HG03378 (cell line): Measurements from ENCODE around the gene STIMATE.

Experiments used
- ATAC-seq: cut with Tn5 transposase; IDR thresholded peaks from one replicate; pipeline ENCODE4 v1.9.1; 2021; ENCODE audit warnings: mild to moderate bottlenecking, moderate library complexity; ENCODE audit not compliant: unreplicated experiment

The STIMATE gene

DNA sequence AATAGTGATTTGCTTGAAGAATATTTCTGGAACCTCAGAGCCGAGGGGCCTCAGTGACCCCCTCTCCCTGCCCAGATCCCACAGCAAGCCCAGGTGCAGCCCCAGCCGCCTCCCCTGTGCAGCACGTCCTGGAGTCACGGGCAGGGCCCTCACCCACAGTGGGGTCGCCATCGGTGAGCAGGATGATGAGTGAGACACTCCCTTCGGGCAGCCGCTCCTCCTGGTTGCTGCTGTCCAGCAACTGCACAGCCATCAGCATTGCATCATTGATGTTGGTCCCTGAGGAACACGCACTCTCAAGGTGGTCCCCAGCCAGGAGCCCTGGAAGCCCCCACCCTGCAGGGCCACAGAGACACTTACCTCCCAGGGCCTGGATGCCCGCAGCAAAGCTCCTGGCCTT lies 73.3 kb downstream of the STIMATE start:
- no peak for ATAC-seq

DNA sequence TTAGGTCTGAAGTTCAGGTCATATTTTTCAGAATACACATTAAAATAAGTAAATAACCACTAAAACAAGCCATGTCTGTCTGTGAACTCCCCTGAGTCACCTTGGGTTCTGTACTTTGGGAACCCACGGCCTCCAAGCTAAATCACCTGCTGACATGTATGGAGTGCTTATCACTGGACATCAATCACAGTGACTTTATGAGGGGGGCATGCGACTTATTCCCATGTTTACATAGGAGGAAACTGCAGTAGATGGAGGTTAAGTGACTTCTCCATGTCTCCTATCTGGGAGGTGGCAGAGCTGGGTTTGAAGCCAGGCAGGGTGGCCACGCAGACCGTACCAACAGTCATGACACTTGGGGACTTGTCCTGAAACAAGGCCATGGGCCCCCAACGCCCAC lies 75.0 kb downstream of the STIMATE start:
- no peak for ATAC-seq

DNA sequence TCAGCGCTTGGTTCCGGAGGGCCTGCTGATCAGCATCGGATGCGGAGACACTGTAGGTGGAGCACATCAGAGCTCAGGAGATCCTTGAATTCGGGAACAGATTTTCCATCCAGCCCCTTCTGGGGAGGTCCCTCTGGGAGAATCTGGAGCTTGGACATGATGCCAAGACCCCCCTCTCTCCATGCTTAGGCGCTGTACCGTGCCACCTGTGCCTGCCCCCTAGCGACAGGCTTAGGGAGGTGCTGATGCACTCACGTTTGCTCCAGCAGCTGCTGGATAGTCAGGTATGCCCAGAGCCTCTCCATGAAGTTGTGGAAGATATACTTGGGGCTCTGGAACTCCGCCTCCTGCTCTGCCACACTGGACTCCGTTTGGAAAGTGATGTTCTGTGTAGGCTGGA lies 76.6 kb downstream of the STIMATE start:
- ATAC-seq = no peak

- no peak for ATAC-seq
Measured at GRCh38 chr3:52819936-52820335, 77.4 kb downstream of the STIMATE start.

DNA sequence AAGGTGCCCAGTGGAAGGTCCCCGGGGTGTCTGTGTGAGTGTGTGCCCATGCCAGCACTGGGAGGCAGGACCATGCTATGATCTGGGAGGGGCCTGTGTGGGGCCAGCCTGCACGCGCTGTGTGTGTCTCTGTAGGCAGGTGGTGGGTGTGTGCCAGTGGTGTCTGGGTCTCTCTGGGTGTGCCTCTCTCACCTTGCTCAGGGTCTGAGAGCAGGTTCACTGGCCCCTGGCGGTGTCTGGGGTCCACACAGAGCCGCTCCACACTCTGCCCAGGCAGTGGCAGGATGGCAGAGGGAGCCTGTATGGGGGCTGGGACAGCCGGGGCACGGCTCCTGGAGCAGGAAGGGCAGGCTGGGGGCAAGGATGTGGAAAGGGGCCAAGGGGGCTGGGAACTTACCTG lies 79.5 kb downstream of the STIMATE start:
- no peak for ATAC-seq

DNA sequence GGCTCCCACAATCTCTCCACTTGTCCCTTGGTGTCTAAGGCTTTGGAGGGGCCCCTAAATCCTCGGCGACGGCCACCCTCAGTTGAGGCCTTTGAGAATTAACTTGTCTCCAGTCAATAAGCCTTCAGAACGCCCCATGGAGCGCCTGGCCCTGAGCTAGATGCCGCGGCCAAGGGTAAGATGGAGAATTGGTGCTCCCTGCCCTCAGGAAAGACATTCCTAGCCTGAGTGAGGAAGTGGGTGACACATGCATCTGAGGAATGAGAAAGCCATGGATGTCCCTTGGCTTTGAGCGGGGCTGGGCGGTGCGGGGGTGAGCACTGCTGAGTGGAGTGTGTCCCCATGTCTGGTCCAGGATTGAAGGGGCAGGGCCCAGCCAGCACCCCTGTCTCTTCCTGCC lies 80.1 kb downstream of the STIMATE start:
- ATAC-seq = no peak

GRCh38 chr3:52816654-52817053 lies 80.7 kb downstream of the STIMATE start:
- no peak for ATAC-seq

- no peak for ATAC-seq
Measured at GRCh38 chr3:52816199-52816598, 81.1 kb downstream of the STIMATE start.

DNA sequence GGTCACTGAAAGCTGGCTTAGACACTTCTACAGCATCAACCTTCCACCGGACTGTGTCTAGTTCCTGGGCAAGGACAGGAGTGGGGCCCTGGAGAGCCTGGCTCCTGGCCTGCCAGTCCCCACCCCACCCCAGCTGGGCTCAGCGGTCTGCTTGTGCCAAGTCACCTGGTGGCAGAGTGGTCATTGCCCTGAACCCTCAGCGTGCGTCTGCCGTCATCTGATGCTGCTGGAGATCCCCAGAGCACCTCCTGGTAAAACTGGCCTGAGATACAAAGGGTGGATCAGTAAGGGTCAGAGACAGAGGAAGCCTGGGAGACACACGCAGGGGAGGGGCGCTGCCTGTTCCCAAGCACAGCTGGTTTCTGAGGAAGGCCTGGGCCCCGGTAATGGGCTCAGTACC lies 83.5 kb downstream of the STIMATE start:
- no peak for ATAC-seq

DNA sequence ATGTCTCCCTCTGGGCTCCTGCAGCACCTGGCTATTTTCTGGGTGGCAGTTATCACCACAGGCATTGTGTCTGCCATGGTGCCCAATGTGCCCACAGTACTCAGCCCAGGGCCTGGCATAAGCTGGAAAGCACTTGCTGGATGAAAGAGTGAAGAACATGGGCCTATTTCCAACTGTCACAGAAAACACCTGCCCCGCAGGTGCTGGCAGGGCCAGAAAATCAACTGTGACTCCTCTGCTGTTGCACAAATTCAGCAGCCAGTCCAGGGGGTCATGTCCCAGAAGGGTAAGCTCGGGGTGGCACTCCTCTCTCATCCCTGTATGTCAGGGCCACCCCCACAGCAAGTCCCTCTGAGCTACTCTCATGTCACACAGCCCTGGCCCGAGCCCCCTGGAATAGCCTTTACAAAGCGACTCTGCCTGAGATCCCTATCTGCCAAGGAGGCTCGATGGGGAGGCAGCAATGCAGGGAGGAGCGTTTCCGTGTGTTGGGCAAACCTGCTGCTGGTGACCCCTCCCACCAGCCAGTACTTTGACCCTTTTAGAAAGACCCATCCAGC lies 85.8 kb downstream of the STIMATE start:
- ATAC-seq = no peak

DNA sequence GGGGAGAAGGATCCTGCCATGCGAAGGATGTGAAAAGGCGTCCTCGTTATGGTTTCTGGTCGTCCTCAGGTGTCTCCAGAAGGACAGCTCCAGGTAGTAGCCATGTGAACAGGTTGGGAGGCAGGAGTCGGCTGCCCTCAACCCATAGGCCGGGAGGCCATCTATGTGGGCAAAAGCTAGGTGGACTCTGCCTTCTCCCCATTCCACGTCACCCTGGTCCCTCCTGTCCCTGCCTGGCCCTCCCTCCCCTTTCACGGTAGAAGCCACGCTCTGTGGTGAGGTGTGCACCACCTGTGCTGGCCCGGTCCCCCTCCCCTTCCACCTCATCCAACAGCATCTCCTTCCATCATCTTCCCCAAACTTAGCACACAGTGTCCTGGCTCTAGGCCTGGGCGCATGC lies 86.4 kb downstream of the STIMATE start:
- ATAC-seq = no peak

DNA sequence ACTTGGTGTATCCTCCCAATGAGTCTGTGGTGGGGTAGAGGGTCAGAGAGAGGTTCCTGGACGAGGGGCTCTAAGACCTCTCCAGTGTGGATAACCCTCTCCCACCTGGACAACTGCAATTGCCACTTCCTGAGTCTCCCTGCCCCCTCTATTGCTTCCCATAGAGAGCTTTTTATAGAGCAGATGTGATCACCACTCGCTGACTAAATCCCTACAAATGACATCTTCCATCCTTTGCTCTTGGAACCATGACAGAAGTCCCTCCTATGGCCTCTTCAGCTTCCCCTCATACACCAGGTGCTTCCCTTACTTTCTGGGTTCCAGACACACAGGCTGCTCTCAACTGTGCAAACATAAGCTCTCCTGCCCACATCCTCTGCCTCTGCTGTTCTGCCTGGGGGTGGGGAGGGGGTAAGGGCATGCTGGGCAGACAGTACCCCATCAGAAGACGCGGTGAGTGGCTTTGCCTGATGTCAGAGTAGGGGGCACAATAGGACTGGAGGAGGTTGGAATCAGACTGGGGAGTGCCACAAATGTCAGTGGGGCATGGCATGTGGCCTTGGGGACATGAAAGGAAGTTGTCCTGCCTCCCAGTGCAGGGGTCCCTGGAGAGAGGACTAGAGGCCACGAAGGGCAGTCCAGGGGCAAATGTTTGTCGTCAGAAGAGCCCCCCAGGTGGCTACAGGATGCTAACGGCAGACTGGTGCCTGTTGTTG lies 87.5 kb downstream of the STIMATE start:
- no peak for ATAC-seq

DNA sequence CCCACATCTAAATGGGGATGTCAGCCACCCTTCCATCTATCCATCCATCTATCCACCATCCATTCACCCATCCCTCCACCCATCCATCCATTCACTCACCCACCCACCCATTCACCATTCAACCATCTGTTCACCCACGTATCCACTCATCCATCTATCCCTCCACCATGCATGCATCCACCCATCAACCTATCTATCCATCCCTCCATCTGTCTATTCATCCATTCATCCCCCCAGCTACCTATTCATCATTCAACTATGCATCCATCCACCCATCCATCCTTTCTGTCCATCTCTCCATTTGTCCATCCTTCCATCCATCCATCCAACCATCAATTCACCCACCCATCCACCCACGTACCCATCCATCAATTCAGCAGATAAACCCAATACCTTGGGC lies 88.2 kb downstream of the STIMATE start:
- no peak for ATAC-seq

DNA sequence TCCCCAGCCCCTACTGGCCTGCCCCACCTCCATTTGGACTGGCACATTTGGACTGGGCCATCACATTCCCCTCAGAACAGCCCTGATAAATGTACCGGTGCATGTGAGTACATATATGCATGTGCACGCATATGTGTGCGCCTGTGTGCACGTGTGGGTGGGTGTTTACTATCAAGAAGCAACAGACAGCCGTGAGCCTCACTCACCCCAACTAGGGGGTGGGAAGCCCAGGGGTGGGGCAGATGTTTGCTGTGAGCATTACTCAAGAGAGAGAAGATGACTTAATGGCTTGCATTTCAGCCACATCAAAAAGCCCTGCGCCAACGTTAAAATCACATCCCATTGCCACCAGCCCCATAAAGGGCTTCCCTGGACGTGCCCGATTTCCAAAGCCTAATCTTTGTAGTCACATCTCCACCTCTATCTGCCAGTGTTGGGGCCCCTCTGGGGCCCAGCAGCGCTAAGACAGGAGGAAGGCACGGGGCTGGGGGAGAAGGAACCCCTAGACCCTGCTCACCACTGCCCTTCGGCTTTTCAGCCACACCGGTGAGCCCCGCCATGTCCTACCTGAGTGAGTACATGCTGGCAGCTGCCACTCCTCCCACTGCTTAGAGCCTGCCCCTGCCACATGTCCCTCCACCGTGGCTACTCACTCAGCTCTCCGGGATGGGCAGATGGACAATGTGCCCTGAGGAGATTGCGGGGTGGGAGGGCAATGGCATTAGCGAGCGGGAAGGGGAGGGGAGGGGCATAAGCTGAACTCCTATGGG lies 91.9 kb downstream of the STIMATE start:
- ATAC-seq = no peak

DNA sequence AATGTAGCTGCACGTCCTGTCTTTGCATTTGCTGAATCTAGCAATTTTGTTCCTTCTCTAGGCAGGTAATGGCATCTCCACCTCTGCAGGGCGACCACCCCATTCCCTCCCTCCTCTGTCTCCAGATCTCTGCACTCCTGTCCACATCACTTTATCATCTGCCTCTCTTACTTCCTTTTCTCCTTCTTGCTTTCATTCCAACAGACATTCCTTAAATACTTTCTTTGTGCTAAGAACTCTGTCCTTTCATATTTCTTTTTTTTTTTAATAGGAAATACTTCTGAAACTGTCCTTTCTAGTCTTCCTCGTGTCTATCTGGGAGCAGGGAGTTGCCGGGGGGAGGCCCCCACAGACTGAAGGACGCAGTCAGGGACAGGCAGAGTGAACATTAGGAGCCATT lies 95.5 kb downstream of the STIMATE start:
- no peak for ATAC-seq

DNA sequence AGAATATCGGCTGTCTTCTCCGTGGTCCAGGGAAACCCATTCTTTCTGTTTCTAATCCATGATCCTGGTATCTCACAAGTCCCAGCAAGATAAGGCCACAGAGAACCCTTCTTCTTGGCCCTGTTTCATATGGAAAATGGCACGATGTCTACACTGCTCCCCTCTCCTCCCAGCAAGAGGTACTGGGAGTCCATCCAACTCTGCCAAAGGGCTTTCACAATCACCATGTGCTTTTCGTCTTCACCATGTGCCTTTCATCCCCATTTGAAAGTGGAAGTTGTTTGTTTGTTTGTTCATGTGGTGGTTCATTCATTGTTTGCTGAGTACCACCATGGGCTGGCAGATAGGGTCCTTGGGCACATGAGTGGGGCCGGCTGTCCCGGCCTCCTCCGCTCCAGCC lies 97.3 kb downstream of the STIMATE start:
- no peak for ATAC-seq

DNA sequence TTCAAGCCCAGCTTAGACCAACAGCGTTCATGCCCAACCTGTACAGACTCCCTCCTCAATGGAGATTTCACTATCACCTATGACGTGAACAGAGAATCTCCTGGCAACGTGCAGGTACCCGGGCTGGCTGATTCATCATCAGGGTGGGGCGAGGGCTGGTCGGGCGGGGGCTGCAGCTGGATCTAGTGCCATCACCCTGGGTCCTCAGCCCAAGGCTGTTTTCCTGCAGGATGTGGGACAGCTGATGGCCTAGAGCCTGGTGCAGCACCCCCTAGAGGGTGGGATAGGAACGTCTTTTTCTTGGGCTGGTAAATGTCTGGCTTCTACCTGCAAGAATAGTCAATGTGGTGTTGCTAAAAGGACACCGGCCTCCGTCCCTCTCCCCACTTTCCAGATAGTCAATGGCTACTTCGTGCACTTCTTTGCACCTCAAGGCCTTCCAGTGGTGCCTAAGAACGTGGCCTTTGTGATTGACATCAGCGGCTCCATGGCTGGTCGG lies 98.3 kb downstream of the STIMATE start:
- ATAC-seq = no peak

GRCh38 chr3:52798376-52798977 lies 98.9 kb downstream of the STIMATE start:
- no peak for ATAC-seq

GRCh38 chr3:52796411-52796810 lies 100.9 kb downstream of the STIMATE start:
- no peak for ATAC-seq

DNA sequence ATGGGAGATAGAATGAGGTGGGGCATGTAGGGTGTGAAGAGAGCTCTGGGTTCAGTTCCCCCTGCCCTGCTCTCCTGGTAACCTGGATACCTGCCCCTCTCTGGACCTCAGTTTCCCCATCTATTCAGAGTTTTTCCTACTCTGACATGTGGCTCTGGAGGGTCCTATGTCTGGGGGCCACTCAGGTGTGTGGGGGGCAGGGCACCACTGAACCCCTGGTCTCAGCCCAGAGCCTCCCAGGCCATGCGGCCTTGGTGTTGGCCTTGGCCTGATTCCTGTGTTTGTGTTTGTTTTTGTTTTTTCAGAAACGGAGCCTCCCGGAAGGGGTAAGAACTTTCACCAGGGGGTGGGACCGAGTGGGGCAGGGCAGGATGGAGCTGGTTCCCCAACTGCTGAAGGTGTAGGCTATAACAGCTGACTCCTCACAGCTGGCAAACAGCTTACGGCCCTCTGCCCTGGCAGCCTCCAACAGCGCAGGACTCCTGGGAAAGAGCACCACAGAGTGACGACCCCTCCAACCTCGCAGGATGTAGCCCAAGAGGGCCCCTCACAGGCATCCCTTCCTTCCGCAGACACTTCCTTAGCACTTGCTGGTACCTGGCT lies 101.9 kb downstream of the STIMATE start:
- ATAC-seq = no peak

DNA sequence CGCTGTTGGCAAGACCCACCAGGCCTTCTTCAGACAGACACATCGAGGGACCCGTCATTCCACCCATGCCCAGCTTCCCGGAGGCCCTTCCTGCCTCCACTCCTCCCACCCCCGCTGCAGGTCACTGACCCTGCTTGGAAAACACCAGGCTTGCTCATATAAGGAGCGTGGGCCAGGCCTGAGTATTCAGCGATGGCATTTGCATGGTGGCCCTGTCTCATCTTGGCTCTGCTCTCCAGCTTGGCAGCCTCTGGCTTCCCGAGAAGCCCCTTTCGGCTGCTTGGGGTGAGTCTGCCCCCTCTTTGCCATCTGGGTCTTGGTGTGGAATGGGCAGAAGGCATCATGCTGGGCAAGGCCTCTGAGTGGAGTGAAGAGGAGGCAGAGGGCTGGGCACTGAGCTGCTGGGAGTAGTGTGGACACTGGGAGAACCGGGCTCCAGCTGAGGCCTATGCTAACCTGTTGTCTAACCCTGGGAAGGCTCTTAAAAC lies 102.7 kb downstream of the STIMATE start, which contains the start of gene ITIH3:
ITIH3 (plus strand) TSS at position 185 of the 488 bp plus-strand sequence; CDS start at position 193, 8 bp downstream.
- ATAC-seq = no peak
